Measurements from ENCODE around the gene FAM241A. TPM values are rescaled to one million over a fixed set of nuclear protein-coding genes. Genes with fewer than 3 reads are reported as not detected.

FAM241A gene
- 1 to 10 TPM; 1.0 to 2.5 (median 2.0) TPM for total RNA-seq
- 1 to 10 TPM; 2.4 to 4.9 TPM for polyA plus RNA-seq
- long read RNA-seq, donor 1, partial matches to known transcripts: 0 of 1 reads
- long read RNA-seq, donor 1, other reads (novel, unspliced or antisense): 1 of 1 reads
- long read RNA-seq, donor 2, full-length matches to known transcripts: 10 of 10 reads
- long read RNA-seq, donor 2, partial matches to known transcripts: 0 of 10 reads
- long read RNA-seq, donor 2, other reads (novel, unspliced or antisense): 0 of 10 reads
- long read RNA-seq, donor 3, full-length matches to known transcripts: 44 of 45 reads
- long read RNA-seq, donor 3, partial matches to known transcripts: 0 of 45 reads
- long read RNA-seq, donor 3, other reads (novel, unspliced or antisense): 1 of 45 reads

- no peaks in the 10 kb centered on the region for H3K36me3 ChIP-seq
- H3K27ac ChIP-seq: peak within 1 kb of the TSS; percentile 60 to 80
- peak; percentile 86 to 92 (median 91) for DNase-seq
- no peaks in the 10 kb centered on the region for H3K9me3 ChIP-seq
- peak within 1 kb of the TSS; percentile 67 for H3K4me3 ChIP-seq
- peaks cover 1% of the 10 kb centered on the region for H3K4me1 ChIP-seq (ENCODE audit: insufficient read depth)
- intact Hi-C loops (cut with DNase I): loop anchor here in 1 of 4 donors (10.0 kb wide), 1 partner anchor 89 kb away; the partner anchor contains the start of gene AP1AR
- 0 to 1% (median 1%) methylated on average over 32 to 70 of the region's 70 CpGs for WGBS, 3 donors
- H3K27me3 ChIP-seq: no peaks in the 10 kb centered on the region
- peak; percentile 84 for TF ChIP-seq POLR2A (IDR thresholded peaks at IDR 0.05)
- no peak for TF ChIP-seq EP300 (IDR thresholded peaks at IDR 0.05)
Observed at GRCh38 chr4:112145326-112145789, at the start of gene FAM241A. Gene FAM241A, plus strand, starts transcription at chr4:112145454. Its CDS starts 127 bp downstream, at chr4:112145581.

DNA sequence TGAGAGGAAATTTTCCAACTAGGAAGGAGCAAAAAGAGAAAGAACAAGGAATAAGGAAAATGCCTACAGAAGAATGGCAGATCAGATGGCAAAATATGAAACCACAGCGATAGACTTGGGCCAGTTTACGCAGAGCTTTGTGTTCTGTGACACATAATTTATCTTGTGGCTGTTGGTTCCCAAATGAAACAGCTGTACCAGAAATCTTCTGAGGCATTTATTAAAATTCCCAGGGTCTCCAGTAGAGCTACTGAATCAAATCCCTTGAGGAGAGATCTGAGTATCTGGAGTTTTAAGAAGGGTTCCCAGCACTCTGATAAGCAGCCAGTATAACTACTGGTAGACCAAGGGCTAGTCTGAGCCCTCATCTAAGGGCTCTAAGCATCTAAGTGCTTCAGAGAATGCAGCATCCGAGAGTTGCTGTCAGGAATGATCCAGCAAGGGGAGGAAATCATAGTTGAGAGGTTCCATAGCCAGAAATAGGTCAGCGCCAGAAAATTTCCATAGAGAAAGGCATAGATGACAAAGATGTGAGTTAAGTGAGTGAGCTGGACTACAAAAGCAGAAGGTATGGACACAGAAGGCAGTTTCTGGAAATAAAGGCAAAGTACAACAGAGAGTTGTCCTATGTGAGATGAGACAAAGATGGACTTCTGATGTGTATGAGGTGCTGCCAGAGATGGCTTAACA lies 46.3 kb upstream of the FAM241A start:
- DNase-seq: no peak
- H3K9me3 ChIP-seq: no peaks in the 10 kb centered on the region
- no peaks in the 10 kb centered on the region for H3K4me1 ChIP-seq (ENCODE audit: insufficient read depth)
- no peak for TF ChIP-seq POLR2A (IDR thresholded peaks at IDR 0.05)
- no peak for TF ChIP-seq EP300 (IDR thresholded peaks at IDR 0.05)
- TF ChIP-seq, protein P1, sequence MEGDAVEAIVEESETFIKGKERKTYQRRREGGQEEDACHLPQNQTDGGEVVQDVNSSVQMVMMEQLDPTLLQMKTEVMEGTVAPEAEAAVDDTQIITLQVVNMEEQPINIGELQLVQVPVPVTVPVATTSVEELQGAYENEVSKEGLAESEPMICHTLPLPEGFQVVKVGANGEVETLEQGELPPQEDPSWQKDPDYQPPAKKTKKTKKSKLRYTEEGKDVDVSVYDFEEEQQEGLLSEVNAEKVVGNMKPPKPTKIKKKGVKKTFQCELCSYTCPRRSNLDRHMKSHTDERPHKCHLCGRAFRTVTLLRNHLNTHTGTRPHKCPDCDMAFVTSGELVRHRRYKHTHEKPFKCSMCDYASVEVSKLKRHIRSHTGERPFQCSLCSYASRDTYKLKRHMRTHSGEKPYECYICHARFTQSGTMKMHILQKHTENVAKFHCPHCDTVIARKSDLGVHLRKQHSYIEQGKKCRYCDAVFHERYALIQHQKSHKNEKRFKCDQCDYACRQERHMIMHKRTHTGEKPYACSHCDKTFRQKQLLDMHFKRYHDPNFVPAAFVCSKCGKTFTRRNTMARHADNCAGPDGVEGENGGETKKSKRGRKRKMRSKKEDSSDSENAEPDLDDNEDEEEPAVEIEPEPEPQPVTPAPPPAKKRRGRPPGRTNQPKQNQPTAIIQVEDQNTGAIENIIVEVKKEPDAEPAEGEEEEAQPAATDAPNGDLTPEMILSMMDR (IDR thresholded peaks at IDR 0.05): no peak
- no peaks in the 10 kb centered on the region for H3K36me3 ChIP-seq
- no peak overlapping the region for H3K27ac ChIP-seq
- intact Hi-C loops (cut with DNase I): loop anchor here in 1 of 4 donors (5.0 kb wide), 1 partner anchor 133 kb away; the partner anchor contains the start of gene AP1AR
- no peak overlapping the region for H3K4me3 ChIP-seq
- WGBS, 3 donors: 66 to 77% (median 72%) methylated on average over 4 of the region's 4 CpGs
- H3K27me3 ChIP-seq: no peaks in the 10 kb centered on the region

DNA sequence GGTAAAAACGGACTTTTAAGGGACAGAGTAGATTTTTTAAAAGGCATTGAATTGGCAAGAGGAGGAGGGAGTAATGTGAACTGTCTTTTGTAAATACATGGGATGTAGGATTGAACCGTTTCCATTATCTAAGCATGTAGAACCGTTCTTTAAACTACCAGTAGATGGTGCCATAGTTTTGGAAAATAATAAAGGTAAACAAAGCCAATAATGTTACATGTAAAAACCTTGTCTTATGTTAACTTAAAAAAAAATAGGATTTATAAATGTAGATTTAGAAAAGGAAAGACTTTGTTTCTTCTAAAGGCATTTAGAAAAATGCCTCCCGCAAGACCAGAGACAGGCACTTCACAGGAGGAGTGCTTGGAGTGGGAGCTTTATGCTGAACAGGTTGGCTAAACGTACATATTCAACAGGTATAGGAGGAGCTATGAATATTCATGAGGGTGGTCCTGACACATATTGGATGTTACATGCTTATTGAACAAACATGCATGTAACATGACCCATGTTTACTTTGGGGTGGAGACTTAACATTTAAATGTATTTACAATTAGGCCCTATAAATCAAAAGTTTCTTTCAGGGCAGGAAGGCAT lies 45.5 kb upstream of the FAM241A start:
- Histone ChIP-seq H3K9me3 (no peaks in the 10 kb centered on the region), H3K27ac (no peak overlapping the region), H3K36me3 (no peaks in the 10 kb centered on the region), H3K4me1 (ENCODE audit: insufficient read depth) (no peaks in the 10 kb centered on the region), H3K27me3 (no peaks in the 10 kb centered on the region), H3K4me3 (no peak overlapping the region)
- intact Hi-C loops (cut with DNase I): loop anchor here (5.0 to 10.0 kb wide), 4 partner anchors 133 to 505 kb away; partner anchors contain the start of gene AP1AR (in 2 of the 4)
- DNase-seq: no peak
- 17 to 22% (median 21%) methylated on average over 5 of the region's 5 CpGs for WGBS, 3 donors
- TF ChIP-seq POLR2A (IDR thresholded peaks at IDR 0.05) (no peak), EP300 (IDR thresholded peaks at IDR 0.05) (no peak)
- TF ChIP-seq, protein P1 (IDR thresholded peaks at IDR 0.05): peak; percentile 30 to 45 (median 42)

- H3K27me3 ChIP-seq: no peaks in the 10 kb centered on the region
- intact Hi-C loops (cut with DNase I): loop anchor here in 3 of 4 donors (10.0 kb wide), 3 partner anchors 132 to 502 kb away; partner anchors contain the start of gene AP1AR (in 1 of the 3)
Observed at GRCh38 chr4:112102875-112103370, 42.3 kb upstream of the FAM241A start.

More at GRCh38 chr4:112102875-112103370, 42.3 kb upstream of the FAM241A start:
- DNase-seq: no peak
- TF ChIP-seq, protein P1 (IDR thresholded peaks at IDR 0.05): no peak
- TF ChIP-seq EP300 (IDR thresholded peaks at IDR 0.05) (no peak), POLR2A (IDR thresholded peaks at IDR 0.05) (no peak)
- no peaks in the 10 kb centered on the region for H3K4me1 ChIP-seq (ENCODE audit: insufficient read depth)
- H3K36me3 ChIP-seq: no peaks in the 10 kb centered on the region
- no peak overlapping the region for H3K4me3 ChIP-seq
- H3K9me3 ChIP-seq: no peaks in the 10 kb centered on the region
- no peak overlapping the region for H3K27ac ChIP-seq
- WGBS, 3 donors: 57 to 70% (median 65%) methylated on average over 6 of the region's 6 CpGs

Measured in ovary (tissue), 10 donors.